Activated effector memory CD4-positive, alpha-beta T cell treated with anti-CD3 and anti-CD28 coated beads, Interleukin-2, amount 50 U/mL, for 16 hours (primary cell): Measurements from ENCODE around the gene DNAJB13.

Experiments used
- DNase-seq: peaks from one replicate; pipeline ENCODE4 v3.0.0-alpha.2; 2020

Gene DNAJB13

GRCh38 chr11:74018331-74019005 lies 67.6 kb downstream of the DNAJB13 start:
- DNase-seq, result no peak

- DNase-seq, result no peak
These were observed 68.4 kb downstream of the DNAJB13 start for GRCh38 chr11:74019104-74019738.

- DNase-seq, result peak; percentile 85
These were observed 69.0 kb downstream of the DNAJB13 start for GRCh38 chr11:74019860-74020259.
